Psoas muscle (tissue), 8 donors: ENCODE measurements around the gene MTMR12. TPM values are rescaled to one million over a fixed set of nuclear protein-coding genes. Genes with fewer than 3 reads are reported as not detected.
A peak's percentile ranks its signal among the peaks of the same experiment; 100 is the strongest.

Experiments
- ATAC-seq, 4 donors: fragments of 200-7000 bp; cut with Tn5 transposase; one replicate each; pipeline ENCODE4 v1.9.1; 2020; ENCODE audit warnings: moderate library complexity in 3 of 4, mild to moderate bottlenecking in 2 of 4
- DNase-seq, 2 donors: peaks; one replicate each; pipeline ENCODE4 v3.0.0-alpha.2; 2020
- H3K27ac ChIP-seq: fragments of 200-600 bp; one replicate; pipeline ENCODE4 v1.8.0; 2022
- H3K27me3 ChIP-seq, 3 donors: fragments of 200-600 bp in 1 of 3; one replicate each; pipeline versions ENCODE4 v1.6.1 to v1.8.0; 2013 to 2022; ENCODE audit warnings: low read length in 2 of 3, mild to moderate bottlenecking in 2 of 3, moderate library complexity in 1 of 3; ENCODE audit not compliant: insufficient read depth in 3 of 3
- H3K36me3 ChIP-seq, 2 donors: fragments of 200-600 bp in 1 of 2; one replicate each; pipeline versions ENCODE4 v1.6.1 to v1.8.0; 2013 to 2022; ENCODE audit warnings: low read depth in 1 of 2, mild to moderate bottlenecking in 1 of 2, moderate library complexity in 1 of 2; ENCODE audit not compliant: insufficient read depth in 1 of 2
- H3K4me1 ChIP-seq: fragments of 200-600 bp; one replicate; pipeline ENCODE4 v1.8.0; 2022
- H3K4me3 ChIP-seq: fragments of 200-600 bp; one replicate; pipeline ENCODE4 v1.8.0; 2022; ENCODE audit warnings: mild to moderate bottlenecking
- H3K9me3 ChIP-seq: fragments of 200-600 bp; one replicate; pipeline ENCODE4 v1.8.0; 2022
- WGBS, 3 donors: extraction: QIAGEN DNeasy Blood & Tissue Kit; methylation state at CpG; one replicate each; pipeline versions ENCODE4 v1.1.6 to v1.1.7; 2013; 5-methylcytosine and 5-hydroxymethylcytosine counted together
- intact Hi-C, 2 donors: fragments of 100-400 bp; cut with DNase I; formaldehyde crosslinking; loops; one replicate each; pipeline versions ENCODE4 v1.11.0 to v1.14.2; 2022
- long read RNA-seq, 2 donors: library from polyadenylated mRNA; unstranded; transcript quantifications; one replicate each; pipeline ENCODE4 v2.0.0, GENCODE V29; 2021
- polyA plus RNA-seq, 3 donors: library from polyadenylated mRNA; stranded (reverse); fragments of 200-250 nt; gene quantifications; one replicate each; pipeline ENCODE4 v1.2.3, GENCODE V29; 2013
- total RNA-seq, 4 donors: library from RNA; stranded (reverse); fragmentation: NEBNext Ultra II Directional in 2 of 4; extraction: Animal tissue kit (Norgen Biotek cat#: 25700) in 2 of 4; gene quantifications; one replicate each; pipeline versions ENCODE4 v1.2.1 to v1.2.4, GENCODE V29; 2021 to 2023
- TF ChIP-seq, protein P1 (sequence below): fragments of 200-600 bp; IDR thresholded peaks from one replicate; pipeline ENCODE4 v1.8.0; 2022; ENCODE audit warnings: antibody characterized with exemption
- donor health status: healthy with polysubstance abuse.
- donor health status: DM: no; HTN: no; CAD: no; lungs with moderate emphysema.
- donor health status: Bipolar disorder and iron deficiency.
- donor health status: healthy.
- donor health status: DM: yes; HTN: yes; CAD: no.
- donor health status: DM: no; HTN: no; CAD: no.
- donor health status: DM: no; HTN: no; CAD: no.
- donor health status: DM: yes; HTN: yes; CAD: no.

Gene MTMR12, protein sequence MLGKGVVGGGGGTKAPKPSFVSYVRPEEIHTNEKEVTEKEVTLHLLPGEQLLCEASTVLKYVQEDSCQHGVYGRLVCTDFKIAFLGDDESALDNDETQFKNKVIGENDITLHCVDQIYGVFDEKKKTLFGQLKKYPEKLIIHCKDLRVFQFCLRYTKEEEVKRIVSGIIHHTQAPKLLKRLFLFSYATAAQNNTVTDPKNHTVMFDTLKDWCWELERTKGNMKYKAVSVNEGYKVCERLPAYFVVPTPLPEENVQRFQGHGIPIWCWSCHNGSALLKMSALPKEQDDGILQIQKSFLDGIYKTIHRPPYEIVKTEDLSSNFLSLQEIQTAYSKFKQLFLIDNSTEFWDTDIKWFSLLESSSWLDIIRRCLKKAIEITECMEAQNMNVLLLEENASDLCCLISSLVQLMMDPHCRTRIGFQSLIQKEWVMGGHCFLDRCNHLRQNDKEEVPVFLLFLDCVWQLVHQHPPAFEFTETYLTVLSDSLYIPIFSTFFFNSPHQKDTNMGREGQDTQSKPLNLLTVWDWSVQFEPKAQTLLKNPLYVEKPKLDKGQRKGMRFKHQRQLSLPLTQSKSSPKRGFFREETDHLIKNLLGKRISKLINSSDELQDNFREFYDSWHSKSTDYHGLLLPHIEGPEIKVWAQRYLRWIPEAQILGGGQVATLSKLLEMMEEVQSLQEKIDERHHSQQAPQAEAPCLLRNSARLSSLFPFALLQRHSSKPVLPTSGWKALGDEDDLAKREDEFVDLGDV
- 1 to 10 TPM; 8.2 to 8.9 (median 8.6) TPM for total RNA-seq
- 1 to 10 TPM; 2.4 to 6.6 (median 6.6) TPM for polyA plus RNA-seq
- long read RNA-seq, donor 1, full-length matches to known transcripts = 1 of 13 reads
- long read RNA-seq, donor 1, partial matches to known transcripts = 0 of 13 reads
- long read RNA-seq, donor 1, other reads (novel, unspliced or antisense) = 12 of 13 reads
- long read RNA-seq, donor 2, full-length matches to known transcripts = 3 of 28 reads
- long read RNA-seq, donor 2, partial matches to known transcripts = 0 of 28 reads
- long read RNA-seq, donor 2, other reads (novel, unspliced or antisense) = 25 of 28 reads

DNA sequence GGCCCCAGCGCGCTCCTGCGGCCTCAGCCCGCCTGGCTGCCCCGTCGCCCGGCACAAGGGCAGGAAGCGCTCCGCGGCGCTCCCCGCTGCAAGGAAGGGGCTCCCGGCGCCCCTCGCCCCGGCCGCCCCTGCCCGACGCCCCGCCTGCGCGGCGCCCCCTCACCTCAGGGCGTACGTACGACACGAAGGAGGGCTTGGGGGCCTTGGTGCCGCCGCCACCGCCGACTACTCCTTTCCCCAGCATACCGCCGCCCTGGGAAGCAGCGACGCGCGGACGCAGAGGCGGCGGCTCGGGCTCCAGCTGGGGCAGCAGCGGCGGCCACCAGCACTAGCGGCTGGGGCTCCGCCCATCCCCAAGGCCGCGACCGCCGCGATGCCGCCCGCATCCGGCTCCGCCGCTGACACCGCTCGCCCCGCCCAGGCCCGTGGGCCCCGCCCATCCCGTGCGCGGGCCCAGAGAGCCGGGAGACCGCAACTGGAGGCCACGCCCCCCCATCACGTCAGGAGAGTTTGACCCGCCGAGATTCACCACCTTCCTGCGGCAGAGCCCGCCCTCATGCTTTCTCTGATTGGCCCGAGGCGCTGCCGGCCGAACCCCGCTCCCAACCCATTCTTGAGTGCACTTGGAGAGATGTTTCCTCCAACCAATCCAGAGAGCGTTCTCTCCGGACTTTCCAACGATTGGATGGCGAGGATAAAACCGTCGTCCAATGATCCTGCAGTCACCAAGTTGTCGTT, at the start of gene MTMR12:
MTMR12 (minus strand) TSS at position 345 of the 738 bp plus-strand sequence; CDS start at position 244, 101 bp downstream.
- intact Hi-C loops = loop anchor here in 1 of 2 donors (5.0 kb wide), 1 partner anchor 35 kb away; no protein-coding TSS in a partner anchor

DNA sequence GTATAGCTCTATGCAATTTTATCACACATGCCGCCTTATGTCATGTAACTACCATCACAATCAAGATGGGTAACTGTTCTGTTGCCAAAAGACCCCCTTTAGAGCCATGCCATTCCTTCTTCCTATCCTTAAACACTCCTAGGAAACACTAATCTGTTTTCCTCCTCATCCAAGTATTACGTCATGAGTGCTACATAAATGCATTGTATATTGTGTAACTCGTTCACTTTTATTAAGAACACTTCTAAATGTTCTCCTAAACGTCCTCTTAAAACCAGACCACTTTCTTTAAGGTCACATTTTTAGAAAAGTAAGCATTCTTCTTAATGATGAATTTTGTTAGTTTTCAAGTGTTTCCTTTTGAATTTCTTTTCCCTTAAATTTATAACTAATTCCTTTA, 49.8 kb upstream of the MTMR12 start:
- no peaks in the 10 kb centered on the region for H3K27me3 ChIP-seq
- H3K9me3 ChIP-seq = no peaks in the 10 kb centered on the region
- DNase-seq = no peak
- H3K36me3 ChIP-seq = peaks cover 5 to 77% of the 10 kb centered on the region in 2 donors
- 88 to 93% (median 92%) methylated on average over 4 of the region's 4 CpGs for WGBS, 3 donors
- H3K4me1 ChIP-seq = no peaks in the 10 kb centered on the region
- intact Hi-C loops = no loop called here
- H3K27ac ChIP-seq = no peak overlapping the region
- no peak for ATAC-seq
- H3K4me3 ChIP-seq = no peak overlapping the region
- TF ChIP-seq, protein P1, sequence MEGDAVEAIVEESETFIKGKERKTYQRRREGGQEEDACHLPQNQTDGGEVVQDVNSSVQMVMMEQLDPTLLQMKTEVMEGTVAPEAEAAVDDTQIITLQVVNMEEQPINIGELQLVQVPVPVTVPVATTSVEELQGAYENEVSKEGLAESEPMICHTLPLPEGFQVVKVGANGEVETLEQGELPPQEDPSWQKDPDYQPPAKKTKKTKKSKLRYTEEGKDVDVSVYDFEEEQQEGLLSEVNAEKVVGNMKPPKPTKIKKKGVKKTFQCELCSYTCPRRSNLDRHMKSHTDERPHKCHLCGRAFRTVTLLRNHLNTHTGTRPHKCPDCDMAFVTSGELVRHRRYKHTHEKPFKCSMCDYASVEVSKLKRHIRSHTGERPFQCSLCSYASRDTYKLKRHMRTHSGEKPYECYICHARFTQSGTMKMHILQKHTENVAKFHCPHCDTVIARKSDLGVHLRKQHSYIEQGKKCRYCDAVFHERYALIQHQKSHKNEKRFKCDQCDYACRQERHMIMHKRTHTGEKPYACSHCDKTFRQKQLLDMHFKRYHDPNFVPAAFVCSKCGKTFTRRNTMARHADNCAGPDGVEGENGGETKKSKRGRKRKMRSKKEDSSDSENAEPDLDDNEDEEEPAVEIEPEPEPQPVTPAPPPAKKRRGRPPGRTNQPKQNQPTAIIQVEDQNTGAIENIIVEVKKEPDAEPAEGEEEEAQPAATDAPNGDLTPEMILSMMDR = no peak

More for the DNA sequence above, at the start of gene MTMR12:
- peak within 1 kb of the TSS; percentile 100 for H3K27ac ChIP-seq
- no peaks in the 10 kb centered on the region for H3K9me3 ChIP-seq
- no peaks in the 10 kb centered on the region for H3K27me3 ChIP-seq
- TF ChIP-seq, protein P1 = no peak
- H3K4me1 ChIP-seq = peaks cover 23% of the 10 kb centered on the region
- H3K4me3 ChIP-seq = peak within 1 kb of the TSS; percentile 96
- ATAC-seq (peak; percentile 97 to 99 (median 98)), DNase-seq (peak; percentile 100)
- no peaks in the 10 kb centered on the region for H3K36me3 ChIP-seq
- 0 to 1% (median 1%) methylated on average over 38 to 83 of the region's 83 CpGs for WGBS, 3 donors

DNA sequence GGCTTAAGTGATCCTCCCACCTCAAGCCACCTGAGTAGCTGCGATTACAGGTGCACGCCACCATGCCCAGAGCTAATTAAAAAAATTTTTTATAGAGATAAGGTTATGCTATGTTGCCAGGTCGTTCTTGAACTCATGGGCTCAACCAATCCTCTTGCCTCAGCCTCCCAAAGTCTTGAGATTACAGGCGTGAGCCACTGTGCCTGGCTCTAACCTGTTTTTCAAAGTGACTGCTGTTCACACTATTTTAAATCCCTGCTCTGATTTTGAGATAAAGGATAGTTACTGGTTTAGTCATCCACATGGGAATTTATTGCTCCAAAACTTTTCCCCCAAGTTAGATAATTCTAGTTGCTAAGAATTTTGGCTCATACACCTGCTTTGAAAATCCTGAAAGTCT, 48.2 kb upstream of the MTMR12 start:
- DNase-seq (no peak), ATAC-seq (no peak)
- intact Hi-C loops = no loop called here
- H3K27me3 ChIP-seq = no peaks in the 10 kb centered on the region
- 95 to 97% (median 96%) methylated on average over 4 of the region's 4 CpGs for WGBS, 3 donors
- no peak overlapping the region for H3K27ac ChIP-seq
- H3K9me3 ChIP-seq = no peaks in the 10 kb centered on the region
- H3K4me1 ChIP-seq = no peaks in the 10 kb centered on the region
- H3K4me3 ChIP-seq = no peak overlapping the region
- TF ChIP-seq, protein P1 = no peak
- H3K36me3 ChIP-seq = peaks cover 5 to 83% of the 10 kb centered on the region in 2 donors

- H3K4me1 ChIP-seq = no peaks in the 10 kb centered on the region
- WGBS, 3 donors = 88 to 90% (median 88%) methylated on average over 6 of the region's 6 CpGs
Observed at GRCh38 chr5:32358611-32359010, 45.9 kb upstream of the MTMR12 start.

More at GRCh38 chr5:32358611-32359010, 45.9 kb upstream of the MTMR12 start:
- ATAC-seq (no peak), DNase-seq (no peak)
- Histone ChIP-seq H3K4me3 (no peak overlapping the region), H3K9me3 (no peaks in the 10 kb centered on the region), H3K36me3 (peaks cover 7 to 90% of the 10 kb centered on the region in 2 donors), H3K27me3 (no peaks in the 10 kb centered on the region), H3K27ac (no peak overlapping the region)
- TF ChIP-seq, protein P1 = no peak
- intact Hi-C loops = no loop called here
